ENCODE results near the gene TTLL10. TPM values are rescaled to one million over a fixed set of nuclear protein-coding genes. Genes with fewer than 3 reads are reported as not detected.

The TTLL10 gene
- total RNA-seq, 1 donor from 2014 or later = not detected

GRCh38 chr1:1128454-1129139, 45.1 kb upstream of the TTLL10 start:
- Histone ChIP-seq H3K27me3 (ENCODE audit: control insufficient read depth, insufficient read depth, low read length) (no peaks in the 10 kb centered on the region), H3K4me3 (ENCODE audit: low read depth, low read length) (peak overlapping the region; percentile 56), H3K36me3 (ENCODE audit: control insufficient read depth, insufficient read depth, low read length) (no peaks in the 10 kb centered on the region)
- no peak for TF ChIP-seq CTCF (IDR thresholded peaks at IDR 0.05; ENCODE audit: insufficient read depth, low read length, poor library complexity, severe bottlenecking)
- no peak for DNase-seq (ENCODE audit: low read depth)

- H3K27me3 ChIP-seq (ENCODE audit: control insufficient read depth, insufficient read depth, low read length) = no peaks in the 10 kb centered on the region
- H3K4me3 ChIP-seq (ENCODE audit: low read depth, low read length) = peak overlapping the region; percentile 56
- no peak for DNase-seq (ENCODE audit: low read depth)
- no peak for TF ChIP-seq CTCF (IDR thresholded peaks at IDR 0.05; ENCODE audit: insufficient read depth, low read length, poor library complexity, severe bottlenecking)
- H3K36me3 ChIP-seq (ENCODE audit: control insufficient read depth, insufficient read depth, low read length) = no peaks in the 10 kb centered on the region
Measured at GRCh38 chr1:1129381-1129821, 44.3 kb upstream of the TTLL10 start.

GRCh38 chr1:1130206-1131120, 43.2 kb upstream of the TTLL10 start:
- Histone ChIP-seq H3K4me3 (ENCODE audit: low read depth, low read length) (peak overlapping the region; percentile 22), H3K36me3 (ENCODE audit: control insufficient read depth, insufficient read depth, low read length) (no peaks in the 10 kb centered on the region), H3K27me3 (ENCODE audit: control insufficient read depth, insufficient read depth, low read length) (no peaks in the 10 kb centered on the region)
- DNase-seq (ENCODE audit: low read depth) = no peak
- no peak for TF ChIP-seq CTCF (IDR thresholded peaks at IDR 0.05; ENCODE audit: insufficient read depth, low read length, poor library complexity, severe bottlenecking)

- Histone ChIP-seq H3K36me3 (ENCODE audit: control insufficient read depth, insufficient read depth, low read length) (no peaks in the 10 kb centered on the region), H3K27me3 (ENCODE audit: control insufficient read depth, insufficient read depth, low read length) (peaks cover 7% of the 10 kb centered on the region), H3K4me3 (ENCODE audit: low read depth, low read length) (no peak overlapping the region)
- no peak for DNase-seq (ENCODE audit: low read depth)
- TF ChIP-seq CTCF (IDR thresholded peaks at IDR 0.05; ENCODE audit: insufficient read depth, low read length, poor library complexity, severe bottlenecking) = no peak
Measured at GRCh38 chr1:1132042-1132950, 41.4 kb upstream of the TTLL10 start.

- H3K36me3 ChIP-seq (ENCODE audit: control insufficient read depth, insufficient read depth, low read length) = no peaks in the 10 kb centered on the region
- peaks cover 7% of the 10 kb centered on the region for H3K27me3 ChIP-seq (ENCODE audit: control insufficient read depth, insufficient read depth, low read length)
- no peak for DNase-seq (ENCODE audit: low read depth)
- no peak overlapping the region for H3K4me3 ChIP-seq (ENCODE audit: low read depth, low read length)
- no peak for TF ChIP-seq CTCF (IDR thresholded peaks at IDR 0.05; ENCODE audit: insufficient read depth, low read length, poor library complexity, severe bottlenecking)
Measured at GRCh38 chr1:1132956-1133750, 40.5 kb upstream of the TTLL10 start.
